ENCODE data around the gene FHIP2A.
"Not testable (repeated sequence)": the region's sequence is repeated elsewhere in the genome, so short reads cannot be mapped to it uniquely, and the experiment has no call there.

The FHIP2A gene

DNA sequence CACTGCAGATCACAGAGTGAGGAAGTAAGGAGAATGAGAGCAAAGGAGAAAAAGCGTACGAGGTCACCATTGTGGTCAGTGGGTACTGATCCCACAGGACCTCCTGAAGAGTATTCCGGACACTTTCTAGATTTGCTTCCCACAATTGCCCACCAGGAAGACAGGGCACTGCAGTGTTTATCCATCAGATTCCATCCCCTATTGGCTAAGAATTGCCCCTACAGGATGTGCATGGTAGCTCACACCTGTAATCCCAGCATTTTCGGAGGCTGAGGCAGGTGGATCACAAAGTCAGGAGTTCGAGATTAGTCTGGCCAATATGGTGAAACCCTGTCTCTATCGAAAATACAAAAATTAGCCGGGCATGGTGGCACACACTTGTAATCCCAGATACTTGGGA is 5.3 kb upstream of the FHIP2A start:
- FAIRE-seq = no peak

DNA sequence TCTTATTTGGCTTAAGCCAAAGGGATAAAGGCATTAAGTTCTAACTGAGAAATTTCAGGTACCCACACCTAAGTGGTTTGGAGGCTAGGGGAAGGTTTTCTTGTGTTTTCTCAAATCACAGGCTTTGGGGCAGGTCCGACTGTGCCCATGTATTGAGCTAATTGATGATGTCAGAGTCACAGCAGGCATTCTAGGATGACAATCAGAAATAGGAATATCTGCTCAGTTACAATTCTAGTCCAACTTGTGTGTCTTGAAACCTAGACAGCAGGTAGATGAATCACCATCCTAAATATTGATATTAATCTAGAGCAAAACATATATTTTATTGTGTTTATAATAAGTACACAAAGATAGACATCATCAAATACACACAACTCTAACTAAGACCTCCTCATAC is 2.3 kb upstream of the FHIP2A start:
- peak; percentile 41 for FAIRE-seq

DNA sequence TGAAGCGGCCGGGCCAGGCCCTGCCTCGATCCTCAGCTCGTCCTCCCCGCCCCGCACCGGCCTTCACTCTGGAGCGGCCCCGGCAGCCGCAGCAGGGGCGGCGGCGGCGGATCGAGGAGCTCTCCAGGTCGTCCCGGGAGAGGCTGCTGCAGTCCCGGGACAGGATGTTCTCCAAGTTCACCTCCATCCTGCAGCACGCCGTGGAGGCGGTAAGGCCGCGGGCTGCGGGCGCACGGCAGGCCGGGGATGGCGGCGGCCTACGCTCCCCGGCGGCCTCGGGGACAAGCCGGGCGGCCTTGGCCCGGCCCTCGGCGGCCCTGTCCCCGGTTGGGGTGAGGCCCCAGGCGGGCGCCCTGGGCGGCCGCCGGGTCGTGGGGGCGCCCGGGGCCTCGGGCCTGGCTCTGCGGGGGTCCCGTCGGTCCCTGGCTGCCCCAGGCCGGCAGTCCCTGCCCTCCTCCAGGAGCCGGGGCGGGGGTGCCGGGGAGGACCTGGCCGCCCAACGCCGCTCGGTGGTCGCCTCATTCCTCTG is 399 bp downstream of the FHIP2A start:
- FAIRE-seq = no peak

DNA sequence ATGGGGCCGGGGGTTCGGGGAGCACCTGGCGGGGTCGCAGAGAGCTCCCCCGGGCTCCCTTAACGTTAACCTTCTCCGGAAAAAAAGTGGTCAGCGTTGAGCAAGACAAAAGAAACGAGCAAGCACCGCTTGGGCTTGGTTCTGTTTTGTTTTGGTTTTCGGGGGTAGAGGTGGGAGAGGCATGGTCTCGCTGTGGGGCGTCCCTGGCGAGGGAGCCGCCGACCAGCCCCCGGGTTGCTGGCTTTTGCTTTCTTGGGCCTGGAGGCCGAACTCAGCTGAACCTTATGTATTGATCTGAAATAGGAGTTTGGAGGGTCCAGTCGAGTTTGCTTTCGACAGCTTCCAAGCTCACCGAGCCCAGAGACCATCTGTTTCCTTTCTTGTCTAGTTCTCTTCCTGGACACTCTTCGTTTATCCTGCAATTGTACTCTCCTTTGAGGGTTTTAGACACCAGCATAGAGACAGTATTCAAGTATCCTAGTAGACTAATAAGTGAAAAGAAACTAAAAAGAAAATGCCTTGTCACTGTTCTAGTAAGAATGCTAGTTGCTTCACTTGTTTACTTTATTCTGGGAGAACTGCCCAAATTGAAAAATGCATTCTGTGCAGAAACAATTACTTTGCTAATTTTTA is 980 bp downstream of the FHIP2A start:
- no peak for FAIRE-seq

DNA sequence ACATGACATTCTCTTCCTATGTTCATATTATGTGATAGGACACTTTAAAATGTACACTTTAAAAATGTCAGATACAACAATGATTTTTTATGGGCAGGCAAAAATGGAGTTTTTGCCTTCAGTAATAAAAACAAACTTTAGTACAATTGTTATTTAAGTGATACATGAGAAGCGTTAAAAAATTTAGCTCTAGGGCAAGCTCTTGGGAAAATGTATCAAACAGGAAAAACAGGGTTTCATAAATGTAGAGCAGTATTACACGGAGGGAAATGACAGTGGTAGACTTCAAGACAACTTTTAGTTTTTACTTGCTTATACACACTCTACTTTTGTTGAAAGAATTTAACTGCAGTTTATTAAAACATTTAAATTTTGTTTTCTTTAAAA is 1.5 kb downstream of the FHIP2A start:
- peak; percentile 27 for FAIRE-seq

DNA sequence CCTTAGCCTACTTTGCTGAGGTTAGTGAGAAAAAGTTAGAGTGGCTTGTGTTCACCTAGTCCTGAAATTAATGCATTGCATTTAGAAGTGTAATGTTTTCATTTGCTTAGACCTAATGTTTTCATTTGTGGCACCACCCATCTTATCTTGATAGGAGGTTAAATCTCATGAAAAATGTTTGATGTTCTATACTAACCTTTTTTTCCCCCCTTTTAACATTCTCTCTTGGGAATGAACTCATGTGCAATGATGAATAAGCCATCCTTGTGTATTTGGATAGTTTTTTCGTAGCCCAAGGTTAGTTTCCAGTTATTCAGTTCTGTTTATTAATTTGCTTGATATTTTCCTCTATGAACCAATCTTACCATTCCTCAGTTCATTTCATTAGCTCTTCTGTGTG is 2.8 kb downstream of the FHIP2A start:
- no peak for FAIRE-seq

DNA sequence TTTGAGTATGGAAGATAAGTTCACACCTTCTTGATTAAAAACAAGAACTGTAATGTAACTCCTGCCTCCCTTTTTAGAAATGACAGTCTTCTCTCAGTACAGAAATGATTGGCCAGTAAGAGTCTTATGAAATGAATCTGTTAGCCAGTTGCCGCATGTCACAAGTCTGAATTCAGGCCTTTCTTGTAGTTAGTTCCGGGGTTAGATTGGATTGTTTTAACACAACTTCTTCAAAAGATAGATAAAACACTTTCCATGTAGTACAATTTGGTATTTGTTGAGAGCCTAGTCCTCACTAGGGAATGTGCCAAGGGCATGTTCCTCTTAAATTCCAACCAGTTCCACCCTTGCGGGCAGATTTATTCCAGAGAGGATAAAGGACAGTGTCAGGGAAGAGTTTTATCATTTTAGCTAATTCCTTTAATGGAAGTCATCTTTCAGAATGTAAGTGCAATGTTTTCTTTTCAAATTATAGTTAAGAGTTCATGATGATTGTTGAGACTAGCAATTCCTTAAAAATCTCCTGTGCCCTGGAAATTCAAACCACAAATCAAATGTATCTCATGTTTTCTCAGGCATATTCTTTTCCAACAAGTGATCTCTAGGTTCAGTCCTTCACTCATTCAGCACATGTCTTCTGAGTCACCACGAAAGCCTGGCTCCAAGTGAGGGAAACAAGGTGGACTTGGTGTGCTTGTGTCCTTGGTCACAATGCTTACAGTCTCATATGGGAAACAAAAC is 4.1 kb downstream of the FHIP2A start:
- no peak for FAIRE-seq

DNA sequence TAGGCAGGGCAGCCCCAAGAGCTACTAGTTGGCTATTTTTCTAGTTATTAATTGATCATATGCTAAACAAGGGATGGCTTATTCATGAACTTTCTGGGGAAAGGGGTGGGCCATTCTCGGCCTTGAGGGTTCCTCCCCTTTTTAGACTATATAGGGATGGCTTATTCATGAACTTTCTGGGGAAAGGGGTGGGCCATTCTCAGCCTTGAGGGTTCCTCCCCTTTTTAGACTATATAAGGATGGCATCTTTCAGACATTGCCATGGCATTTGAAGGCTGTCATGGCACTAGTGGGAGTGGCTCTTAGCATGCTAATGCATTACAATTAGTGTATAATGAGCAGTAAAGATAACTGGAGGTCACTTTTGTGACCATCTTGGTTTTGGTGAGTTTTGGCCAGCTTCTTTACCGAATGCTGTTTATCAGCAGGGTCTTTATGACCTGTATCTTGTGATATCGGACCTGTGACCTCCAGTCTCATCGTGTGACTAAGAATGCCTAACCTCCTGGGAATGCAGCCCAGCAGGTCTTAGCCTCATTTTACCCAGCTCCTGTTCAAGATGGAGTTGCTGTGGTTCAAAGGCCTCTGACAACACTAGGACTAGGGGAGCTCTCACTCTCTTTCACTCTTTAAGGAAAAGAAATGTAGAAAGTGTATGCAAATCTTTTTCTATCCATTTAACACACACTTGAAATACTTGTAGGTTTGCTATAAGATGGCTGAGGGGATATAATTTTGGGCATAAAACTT is 7.8 kb downstream of the FHIP2A start:
- no peak for FAIRE-seq

DNA sequence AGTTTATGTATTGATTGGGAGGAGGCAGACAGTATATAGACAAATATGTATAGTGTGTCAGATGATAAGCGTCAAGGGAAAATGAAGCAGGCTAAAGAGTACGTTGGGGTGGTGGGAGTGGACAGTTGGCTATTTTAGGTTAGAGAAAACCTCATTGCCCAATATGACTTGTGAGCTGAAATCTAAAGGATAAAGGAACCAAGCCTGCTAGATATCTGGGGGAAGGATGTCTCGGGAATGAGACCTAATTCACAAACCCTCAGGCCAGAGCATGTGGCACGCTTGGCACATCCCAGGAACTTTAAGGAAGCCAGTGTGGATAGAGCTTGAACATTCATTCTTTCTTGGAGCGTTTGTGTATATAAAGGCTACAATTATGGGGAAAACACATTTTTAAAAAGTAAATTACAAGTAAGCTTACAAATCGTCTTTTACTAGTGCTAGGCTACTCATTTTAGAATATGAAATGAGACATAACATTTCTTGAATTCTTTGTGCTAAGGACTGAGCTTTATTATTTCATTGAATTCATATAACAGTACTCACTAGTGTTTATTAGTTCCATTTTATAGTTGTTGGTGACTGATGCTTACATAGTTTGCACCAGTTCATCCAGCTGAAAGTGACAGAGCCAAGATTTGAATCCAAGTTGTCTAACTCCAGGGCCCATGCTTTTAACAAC is 9.7 kb downstream of the FHIP2A start:
- no peak for FAIRE-seq

DNA sequence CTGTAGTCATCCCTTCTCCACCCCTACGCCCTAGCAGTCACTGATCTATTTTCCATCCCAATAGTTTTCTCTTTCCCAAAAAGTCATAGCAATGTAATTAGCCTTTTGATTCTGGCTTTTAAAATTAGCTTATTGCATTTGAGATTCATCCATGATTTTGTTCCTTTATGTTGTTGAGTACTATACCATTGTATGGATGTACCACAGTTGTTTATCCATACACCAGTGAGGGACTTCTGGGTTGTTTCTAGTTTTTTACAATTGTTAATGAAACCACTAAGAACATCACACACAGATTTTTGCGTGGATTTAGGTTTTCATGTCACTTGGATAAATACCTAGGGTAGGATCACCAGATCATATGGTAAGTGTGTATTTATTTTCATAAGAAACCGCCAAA is 16.1 kb downstream of the FHIP2A start:
- FAIRE-seq = no peak

DNA sequence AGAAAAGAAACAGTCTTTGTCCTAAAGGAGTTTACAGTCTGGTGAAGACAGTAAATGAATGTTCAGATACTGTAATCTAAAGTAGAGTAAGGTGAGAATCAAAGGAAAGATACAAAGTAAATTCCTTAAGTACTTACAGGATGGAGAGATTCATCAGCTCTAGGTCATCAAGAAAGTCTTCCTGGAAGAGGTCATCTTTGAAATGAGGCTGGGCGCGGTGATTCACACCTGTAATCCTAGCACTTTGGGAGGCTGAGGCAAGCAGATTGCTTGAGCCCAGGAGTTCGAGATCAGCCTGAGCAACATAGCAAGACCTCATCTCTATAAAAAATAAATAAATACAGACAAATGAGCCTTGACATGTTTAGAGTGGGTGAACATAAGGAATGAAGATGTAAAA is 18.3 kb downstream of the FHIP2A start:
- FAIRE-seq = no peak

DNA sequence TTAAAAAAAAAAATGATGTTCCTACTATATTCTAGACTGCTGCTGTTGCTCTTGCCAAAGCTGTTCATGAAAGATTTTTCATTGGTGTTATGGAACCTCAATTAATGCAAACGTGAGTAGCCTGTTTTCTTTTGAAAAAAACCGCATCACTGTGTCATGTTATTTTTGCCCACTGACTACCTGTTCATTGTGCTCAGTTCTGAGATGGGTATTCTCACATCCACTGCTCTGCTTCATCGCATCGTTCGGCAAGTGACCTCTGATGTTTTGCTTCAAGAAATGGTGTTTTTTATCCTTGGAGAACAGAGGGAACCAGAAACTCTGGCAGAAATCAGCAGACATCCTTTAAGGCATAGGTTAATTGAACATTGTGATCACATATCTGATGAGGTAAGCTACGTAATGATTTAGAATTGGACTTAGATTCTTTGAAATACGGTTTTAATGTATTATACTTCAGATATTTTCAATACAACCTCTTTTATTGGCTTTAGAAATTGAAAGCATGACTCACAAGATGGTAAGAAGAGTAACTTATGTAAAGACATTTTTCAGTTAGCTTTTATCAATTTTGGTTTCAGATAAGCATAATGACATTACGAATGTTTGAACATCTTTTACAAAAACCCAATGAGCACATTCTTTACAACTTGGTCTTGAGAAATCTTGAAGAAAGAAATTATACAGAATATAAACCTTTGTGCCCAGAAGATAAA is 24.6 kb downstream of the FHIP2A start:
- FAIRE-seq = no peak

DNA sequence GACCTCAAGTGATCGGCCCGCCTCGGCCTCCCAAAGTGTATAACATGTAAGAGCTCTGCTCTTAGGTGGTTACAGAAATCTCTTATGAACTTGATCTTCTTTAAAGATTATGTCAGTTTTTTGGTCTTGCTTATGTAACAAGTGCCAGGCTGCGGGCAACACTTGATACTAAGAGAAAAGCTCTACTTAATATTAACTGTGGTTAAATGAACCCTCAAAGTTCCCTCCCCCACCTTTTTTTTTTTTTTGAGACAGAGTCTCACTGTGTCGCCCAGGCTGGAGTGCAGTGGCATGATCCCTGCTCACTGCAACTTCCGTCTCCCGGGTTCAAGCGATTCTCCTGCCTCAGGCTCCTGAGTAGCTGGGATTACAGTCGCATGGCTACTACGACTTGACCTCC is 25.9 kb downstream of the FHIP2A start:
- FAIRE-seq = not testable (repeated sequence)

DNA sequence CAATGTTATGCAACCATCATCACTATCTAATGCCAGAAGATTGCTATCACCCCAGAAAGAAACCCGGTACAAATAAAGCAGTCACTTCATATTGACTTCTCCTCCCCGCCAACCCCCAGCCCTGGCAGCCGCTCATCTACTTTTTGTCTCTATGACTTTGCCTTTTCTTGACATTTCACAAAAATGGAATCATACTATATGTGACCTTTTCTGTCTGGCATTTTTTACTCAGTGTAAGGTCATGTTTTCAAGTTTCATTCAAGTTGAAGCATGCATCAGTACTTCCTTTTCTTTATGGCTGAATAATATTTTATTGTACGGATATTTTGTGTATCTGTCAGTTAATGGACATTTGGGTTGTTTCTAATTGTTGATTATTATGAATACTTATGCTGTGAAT is 28.1 kb downstream of the FHIP2A start:
- no peak for FAIRE-seq

DNA sequence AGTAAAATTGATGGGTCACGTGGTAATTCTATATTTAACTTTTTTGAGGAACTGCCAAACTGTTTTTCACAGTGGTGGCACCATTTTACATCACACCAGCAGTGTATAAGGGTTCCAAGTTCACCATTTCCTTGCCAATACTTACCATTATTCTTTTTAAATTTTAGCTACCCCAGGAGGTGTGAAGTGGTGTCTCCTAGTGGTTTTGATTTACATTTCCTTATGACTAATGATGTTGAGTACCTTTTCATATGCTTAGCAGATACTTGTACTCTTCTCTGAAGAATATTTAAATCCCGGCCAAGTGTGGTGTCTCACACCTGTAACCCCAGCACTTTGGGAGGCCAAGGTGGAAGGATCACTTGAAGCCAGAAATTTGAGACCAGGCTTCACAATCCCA is 28.5 kb downstream of the FHIP2A start:
- no peak for FAIRE-seq

DNA sequence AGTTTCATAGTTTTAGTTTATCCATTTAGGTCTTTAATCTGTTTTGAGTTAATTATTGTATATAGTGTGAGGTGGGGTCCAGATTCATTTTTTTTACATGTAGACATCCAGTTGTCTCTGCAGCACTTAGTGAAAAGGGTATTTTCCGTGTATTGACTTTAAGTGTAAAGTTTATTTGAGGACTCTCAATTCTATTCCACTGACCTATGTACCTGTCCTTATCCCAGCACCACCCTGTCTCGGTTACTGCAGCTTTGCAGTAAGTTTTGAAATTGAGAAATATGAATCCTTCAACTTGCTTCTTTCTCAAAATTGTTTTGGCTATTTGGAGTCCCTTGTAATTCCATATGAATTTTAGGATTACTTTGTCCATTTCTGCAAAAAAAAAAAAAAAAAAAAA is 29.8 kb downstream of the FHIP2A start:
- no peak for FAIRE-seq

DNA sequence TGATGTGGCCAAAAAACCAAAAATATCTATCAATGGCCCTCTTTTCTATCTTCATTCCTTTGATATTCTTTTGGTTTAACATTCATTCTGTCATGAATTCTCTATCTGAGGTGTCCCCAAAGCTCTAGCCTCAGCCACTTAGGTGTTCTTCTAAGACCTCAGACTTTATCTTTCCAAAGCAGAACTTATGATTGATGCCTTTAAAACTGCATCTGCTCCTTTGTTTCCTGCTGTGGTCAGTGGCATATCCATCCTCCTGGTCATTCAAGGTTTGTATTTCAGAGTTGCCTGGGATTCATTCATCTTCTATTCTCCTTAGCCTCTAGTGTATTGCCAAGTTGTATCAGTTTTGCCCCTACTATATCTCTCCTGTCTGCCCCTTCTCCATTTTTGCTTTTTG is 30.6 kb downstream of the FHIP2A start:
- no peak for FAIRE-seq

DNA sequence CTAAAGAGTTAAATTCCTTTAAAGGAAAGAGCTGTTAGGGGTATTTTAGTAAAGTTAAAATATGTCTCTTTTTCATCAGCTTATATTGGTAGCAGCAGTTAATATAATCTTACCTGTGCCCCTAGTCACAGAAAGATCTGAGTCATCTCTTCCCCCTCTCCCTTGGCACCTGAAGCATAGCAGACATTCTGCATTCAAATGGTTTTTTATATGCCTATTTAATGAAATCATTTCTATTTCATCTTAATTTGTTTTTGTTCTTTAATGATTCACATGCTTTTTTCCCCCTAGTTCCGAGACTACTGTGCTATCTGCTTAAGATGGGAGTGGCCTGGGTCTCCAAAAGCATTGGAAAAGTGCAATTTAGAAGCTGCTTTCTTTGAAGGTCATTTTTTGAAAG is 33.3 kb downstream of the FHIP2A start:
- FAIRE-seq = no peak

DNA sequence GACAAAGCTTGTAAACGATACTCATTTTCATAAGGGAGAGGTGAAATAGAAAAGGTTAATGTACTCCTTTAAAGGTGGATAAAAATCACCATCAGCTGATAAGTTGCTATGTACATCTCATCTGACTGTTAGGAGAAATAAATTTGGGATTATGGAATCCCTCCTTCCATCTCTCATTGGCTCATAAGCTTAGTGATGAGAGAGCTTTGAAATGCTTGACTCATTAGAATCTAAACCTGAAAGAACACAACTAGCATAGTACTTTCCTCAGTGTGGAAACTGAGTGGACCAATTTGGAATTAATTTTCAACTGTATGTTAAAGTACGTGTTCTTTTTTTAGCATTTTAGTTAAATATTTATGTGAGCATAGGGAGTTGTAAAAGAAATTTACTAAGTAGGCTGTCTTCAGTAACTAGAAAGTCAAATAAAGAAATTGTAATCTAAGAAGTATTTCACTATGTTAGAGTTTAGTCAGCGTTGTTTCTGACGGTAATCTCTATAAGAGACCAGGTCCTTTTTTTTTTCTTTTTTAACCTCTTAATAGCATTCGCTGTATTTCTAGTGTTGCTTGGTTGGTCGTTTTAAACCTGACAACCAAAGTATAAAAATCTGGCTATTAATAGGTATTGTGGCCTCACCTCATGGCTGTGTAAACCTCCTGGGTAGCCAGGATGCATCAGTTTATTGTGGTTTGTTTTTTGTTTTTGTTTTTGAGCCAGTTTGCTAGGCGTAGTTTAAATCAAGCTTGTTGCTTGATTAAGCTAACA is 34.4 kb downstream of the FHIP2A start:
- no peak for FAIRE-seq

DNA sequence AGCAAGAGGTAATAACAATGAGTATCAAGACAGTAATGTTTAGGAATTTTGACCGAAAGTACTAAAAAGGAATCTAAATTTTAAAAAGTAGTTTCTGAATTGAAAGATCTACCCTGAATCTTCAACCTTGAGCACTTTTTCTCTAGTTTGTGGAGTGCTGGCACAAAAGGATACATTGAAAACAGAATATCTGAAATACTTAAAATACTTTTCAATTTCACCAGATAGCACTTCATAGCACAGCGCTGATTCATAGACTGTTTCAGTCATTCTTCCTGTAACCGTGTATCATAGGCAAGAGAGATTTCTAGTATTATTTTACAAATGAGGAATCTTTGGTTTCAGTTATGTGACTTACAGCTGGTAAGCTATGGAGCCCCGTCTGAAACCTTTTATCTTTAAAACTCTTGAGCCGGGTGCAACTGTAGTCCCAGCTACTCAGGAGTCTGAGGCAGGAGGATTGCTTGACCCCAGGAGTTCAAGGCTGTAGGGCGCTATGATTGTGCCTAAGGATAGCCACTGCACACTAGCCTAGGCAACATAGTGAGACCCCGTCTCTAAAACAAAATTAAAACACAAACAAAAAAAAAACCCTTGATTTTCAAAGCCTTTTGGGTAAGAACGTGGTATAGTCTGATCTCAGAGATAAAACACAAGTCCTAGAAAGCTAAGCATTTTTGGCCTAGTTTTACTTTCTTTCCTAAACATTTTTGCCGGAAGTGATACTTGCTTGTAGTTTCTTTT is 35.1 kb downstream of the FHIP2A start:
- no peak for FAIRE-seq

DNA sequence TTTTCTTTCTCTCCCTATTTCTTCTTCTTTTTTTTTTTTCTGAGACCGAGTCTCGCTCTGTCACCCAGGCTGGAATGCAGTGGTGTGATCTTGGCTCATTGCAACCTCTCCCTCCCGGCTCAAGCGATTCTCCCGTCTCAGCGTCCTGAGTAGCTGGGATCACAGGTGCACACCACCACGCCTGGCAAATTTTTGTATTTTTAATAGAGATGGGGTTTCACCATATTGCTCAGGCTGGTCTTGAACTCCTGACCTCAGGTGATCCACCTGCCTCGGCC is 35.6 kb downstream of the FHIP2A start:
- FAIRE-seq = not testable (repeated sequence)

Data from A204.1 (cell line).